HG03108 (cell line): Measurements from ENCODE around the gene RWDD3.

Source experiments
- ATAC-seq: cut with Tn5 transposase; IDR thresholded peaks from one replicate; pipeline ENCODE4 v1.9.1; 2021; ENCODE audit warnings: moderate library complexity; ENCODE audit not compliant: unreplicated experiment

RWDD3 gene

GRCh38 chr1:95281781-95282517, 47.9 kb downstream of the RWDD3 start:
- no peak for ATAC-seq

- no peak for ATAC-seq
These were observed 48.5 kb downstream of the RWDD3 start for GRCh38 chr1:95282518-95282895.

GRCh38 chr1:95284420-95284819, 50.4 kb downstream of the RWDD3 start:
- ATAC-seq, result no peak

- ATAC-seq, result no peak
These were observed 52.5 kb downstream of the RWDD3 start for GRCh38 chr1:95286479-95286878.

GRCh38 chr1:95287081-95287480, 53.1 kb downstream of the RWDD3 start:
- no peak for ATAC-seq

- ATAC-seq, result no peak
These were observed 53.8 kb downstream of the RWDD3 start for GRCh38 chr1:95287825-95288224.
